Measurements from ENCODE around the gene BRSK2.
"Not testable (repeated sequence)": the region's sequence is repeated elsewhere in the genome, so short reads cannot be mapped to it uniquely, and the experiment has no call there.

The BRSK2 gene

GRCh38 chr11:1389932-1390568, at the start of gene BRSK2:
TSS of gene BRSK2 (plus strand) at chr11:1389934. CDS start at chr11:1390285, 351 bp downstream.
- no peak for DNase-seq (ENCODE audit: low read depth in 2 of 2)

DNA sequence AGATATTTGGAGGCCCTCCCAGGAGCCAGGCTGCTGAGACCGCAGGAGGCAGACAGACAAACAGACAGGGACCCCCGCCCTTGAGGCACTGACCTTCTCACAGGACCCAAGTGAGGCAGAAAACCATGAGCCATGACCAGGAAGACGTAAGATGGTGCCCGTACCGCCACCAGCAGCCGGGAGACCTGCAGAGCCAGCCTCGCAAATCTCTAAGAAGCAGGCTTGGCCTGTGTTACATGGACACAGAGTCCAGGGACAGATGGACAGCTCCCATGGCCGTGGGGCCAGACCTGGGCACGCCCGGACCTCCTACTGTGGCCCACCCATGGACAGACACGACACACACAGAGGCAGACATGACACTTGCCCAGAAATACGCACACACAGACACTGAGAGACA, 49.6 kb upstream of the BRSK2 start:
- no peak for DNase-seq (ENCODE audit: low read depth in 2 of 2)

DNA sequence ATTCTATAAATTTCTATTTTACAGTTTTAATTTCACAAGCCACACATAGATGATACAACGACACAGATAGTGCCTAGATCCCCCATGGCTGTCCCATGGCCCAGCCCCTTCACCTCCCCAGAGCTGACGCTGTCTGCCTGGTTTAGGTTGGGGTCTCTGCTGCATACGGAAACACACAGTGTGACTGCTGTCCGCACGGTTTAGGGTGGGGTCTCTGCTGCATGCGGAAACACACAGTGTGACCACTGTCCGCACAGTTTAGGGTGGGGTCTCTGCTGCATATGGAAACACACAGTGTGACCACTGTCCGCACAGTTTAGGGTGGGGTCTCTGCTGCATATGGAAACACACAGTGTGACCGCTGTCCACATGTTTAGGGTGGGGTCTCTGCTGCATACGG, 48.5 kb upstream of the BRSK2 start:
- DNase-seq (ENCODE audit: low read depth in 2 of 2) = not testable (repeated sequence)

DNA sequence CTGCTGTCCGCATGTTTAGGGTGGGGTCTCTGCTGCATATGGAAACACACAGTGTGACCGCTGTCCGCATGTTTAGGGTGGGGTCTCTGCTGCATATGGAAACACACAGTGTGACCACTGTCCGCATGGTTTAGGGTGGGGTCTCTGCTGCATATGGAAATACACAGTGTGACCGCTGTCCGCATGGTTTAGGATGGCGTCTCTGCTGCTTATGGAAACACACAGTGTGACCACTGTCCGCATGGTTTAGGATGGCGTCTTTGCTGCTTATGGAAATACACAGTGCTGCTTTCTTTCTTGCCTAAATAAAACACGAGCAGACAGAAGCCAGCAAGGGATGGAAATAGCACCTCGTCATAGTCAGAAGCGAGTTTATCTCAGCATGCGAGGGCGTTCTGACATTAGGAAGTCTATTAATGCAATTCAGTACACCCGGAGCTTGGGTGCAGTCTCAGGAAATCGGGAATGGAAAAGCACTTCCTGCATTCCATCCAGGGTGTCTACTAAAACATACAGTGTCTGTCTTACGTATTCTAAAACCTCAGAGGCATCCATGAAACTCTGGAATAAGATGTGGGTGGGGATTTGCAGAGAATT, 47.7 kb upstream of the BRSK2 start:
- no peak for DNase-seq (ENCODE audit: low read depth in 2 of 2)

GRCh38 chr11:1342946-1343345, 46.8 kb upstream of the BRSK2 start:
- no peak for DNase-seq (ENCODE audit: low read depth in 2 of 2)

- DNase-seq (ENCODE audit: low read depth in 2 of 2) = no peak
These were observed 46.2 kb upstream of the BRSK2 start for GRCh38 chr11:1343391-1344055.

DNA sequence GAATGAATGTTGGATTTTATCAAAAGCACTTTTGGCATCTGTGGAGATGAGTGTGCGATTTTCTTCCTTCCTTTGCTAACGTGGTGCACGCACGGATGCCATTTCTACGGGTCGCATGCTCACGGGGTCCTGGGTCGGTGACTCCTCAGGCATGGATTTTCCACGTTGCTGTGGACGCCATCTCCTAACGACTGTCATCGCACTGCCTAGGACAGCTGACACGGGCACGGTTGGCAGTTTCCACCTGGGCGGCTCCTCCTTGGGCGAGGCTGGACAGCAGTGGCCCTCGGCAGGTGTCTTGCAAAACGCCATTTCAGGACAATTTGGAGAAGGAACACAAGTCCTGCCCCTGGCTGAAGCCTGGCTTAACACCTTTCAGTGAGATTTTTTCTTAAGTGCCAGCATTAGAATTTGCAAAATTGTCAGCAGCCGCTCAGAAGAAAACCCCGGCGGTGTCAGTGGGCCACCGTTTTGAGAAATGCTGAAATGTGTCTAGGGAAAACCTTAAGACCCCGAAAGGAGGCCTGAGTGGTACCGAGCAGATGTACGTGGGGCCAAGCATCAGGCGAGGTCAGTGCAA, 45.6 kb upstream of the BRSK2 start:
- no peak for DNase-seq (ENCODE audit: low read depth in 2 of 2)

GRCh38 chr11:1345737-1346513, 43.8 kb upstream of the BRSK2 start:
- DNase-seq (ENCODE audit: low read depth in 2 of 2) = no peak

DNA sequence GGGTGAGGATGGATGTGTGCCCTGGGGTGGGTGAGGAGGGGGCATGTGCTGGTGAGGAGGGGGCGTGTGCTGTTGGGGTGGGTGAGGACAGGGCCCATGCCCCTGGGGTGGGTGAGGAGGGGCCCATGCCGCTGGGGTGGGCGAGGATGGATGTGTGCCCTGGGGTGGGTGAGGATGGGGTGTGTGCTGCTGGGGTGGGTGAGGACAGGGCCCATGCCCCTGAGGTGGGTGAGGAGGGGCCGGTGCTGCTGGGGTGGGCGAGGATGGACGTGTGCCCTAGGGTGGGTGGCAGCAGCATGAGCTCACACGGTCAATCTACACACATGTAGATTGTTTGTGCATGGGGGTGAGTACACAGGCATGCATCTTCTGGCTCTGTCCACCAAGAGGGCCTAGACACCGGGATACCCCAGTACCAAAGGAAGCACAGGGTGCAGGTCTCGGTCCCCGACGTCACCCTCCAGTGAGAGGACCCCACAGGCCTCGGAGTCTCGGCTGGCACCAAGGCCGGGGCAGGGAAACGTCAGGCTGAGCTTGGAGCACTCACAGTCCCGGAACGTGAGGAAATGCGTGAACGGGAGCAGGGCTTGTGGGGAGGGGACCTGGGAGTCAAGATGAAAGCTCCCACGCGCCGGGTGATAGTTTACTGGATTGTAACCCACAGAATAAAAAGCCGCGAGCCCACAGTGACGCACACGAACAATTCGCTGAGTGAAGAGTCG, 42.9 kb upstream of the BRSK2 start:
- DNase-seq (ENCODE audit: low read depth in 2 of 2) = no peak

GRCh38 chr11:1347411-1347999, 42.2 kb upstream of the BRSK2 start:
- not testable (repeated sequence) for DNase-seq (ENCODE audit: low read depth in 2 of 2)

GRCh38 chr11:1348146-1348795, 41.5 kb upstream of the BRSK2 start:
- DNase-seq (ENCODE audit: low read depth in 2 of 2) = no peak

DNA sequence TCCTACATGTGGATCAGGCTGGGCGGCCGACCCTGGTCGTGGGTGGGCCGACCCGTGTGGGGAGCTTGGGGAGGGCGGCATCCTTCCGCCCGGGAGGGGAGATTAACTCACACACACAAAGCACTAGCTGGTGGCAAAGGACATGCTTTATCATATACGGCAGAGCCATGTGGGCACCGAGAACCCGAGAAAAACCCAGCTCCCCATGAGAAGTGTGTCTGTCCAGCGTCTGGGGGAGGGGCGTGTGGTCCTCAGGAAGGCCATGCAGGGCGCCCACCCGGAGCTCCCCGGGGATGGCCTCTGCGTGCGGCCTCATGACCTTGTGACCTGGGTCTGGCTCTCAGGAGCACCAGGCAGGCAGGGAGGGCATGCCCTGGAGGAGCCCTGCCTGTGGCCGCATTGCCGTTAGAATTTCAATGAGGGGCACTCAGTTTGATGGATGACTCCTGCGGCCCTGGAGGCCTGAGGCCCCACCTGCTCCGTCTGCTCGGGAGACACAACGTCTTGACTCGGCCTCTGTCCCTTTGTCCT, 40.9 kb upstream of the BRSK2 start:
- DNase-seq (ENCODE audit: low read depth in 2 of 2) = no peak

DNA sequence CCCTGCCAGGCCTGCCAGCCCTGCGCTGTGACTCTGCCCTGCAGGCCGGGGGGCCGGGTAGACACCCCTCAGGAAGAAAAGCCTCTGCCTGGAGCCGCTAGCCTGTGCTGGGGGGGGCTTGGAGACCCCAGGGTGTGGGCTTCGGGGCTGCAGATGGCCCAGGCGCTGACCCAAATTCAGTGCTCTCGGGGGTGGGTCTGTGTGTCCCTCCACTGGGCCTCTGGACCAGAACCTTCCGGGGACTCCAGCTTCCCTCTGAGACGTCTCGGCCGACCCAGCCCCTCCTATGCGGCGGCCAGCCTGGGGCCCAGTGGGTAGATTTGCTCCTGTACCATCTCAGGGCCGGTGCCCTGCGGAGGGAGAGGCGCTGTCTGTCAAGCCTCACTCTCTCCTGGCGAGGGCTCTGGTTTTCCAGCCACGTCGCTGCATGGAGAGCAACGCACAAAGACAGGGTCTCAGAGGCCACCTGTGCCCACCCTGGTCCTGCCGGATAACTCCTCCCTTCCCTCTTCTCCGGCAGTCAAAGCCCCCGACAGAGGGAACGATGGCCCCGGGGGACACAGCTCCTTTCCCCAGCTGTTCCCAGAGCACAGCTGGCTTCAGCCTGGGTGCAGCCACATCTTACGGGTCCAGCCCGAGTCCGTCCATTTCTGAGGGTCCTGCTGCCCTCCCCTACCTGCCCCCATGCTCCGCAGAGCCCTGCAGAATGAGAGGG, 40.2 kb upstream of the BRSK2 start:
- DNase-seq (ENCODE audit: low read depth in 2 of 2) = no peak

- DNase-seq (ENCODE audit: low read depth in 2 of 2) = no peak
These were observed 39.5 kb upstream of the BRSK2 start for GRCh38 chr11:1350086-1350725.

GRCh38 chr11:1351278-1351937, 38.3 kb upstream of the BRSK2 start:
- DNase-seq (ENCODE audit: low read depth in 2 of 2) = no peak

DNA sequence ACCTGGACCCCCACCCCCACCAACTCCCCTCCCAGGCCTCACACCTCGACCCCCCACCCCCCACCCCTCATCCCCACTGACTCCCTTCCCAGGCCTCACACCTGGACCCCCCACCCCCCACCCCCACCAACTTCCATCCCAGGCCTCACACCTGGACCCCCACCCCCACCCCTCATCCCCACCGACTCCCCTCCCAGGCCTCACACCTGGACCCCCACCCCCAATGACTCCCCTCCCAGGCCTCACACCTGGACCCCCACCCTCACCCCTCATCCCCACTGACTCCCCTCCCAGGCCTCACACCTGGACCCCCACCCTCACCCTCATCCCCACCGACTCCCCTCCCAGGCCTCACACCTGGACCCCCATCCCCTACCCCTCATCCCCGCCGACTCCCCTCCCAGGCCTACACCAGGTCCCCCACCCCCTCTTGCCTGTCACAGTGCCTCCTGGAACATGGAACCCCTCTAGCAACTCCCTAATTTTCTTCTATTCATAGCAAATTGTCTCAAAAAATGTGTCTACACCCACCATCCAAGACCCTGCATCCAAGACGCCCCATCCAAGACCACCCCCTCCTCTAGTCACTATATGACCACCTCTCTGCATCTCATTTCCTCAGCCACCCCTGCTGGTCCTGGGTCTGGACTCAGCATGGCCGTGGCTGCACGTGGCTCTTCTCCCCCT, 36.9 kb upstream of the BRSK2 start:
- DNase-seq (ENCODE audit: low read depth in 2 of 2) = no peak

GRCh38 chr11:1353383-1354124, 36.2 kb upstream of the BRSK2 start:
- DNase-seq (ENCODE audit: low read depth in 2 of 2) = no peak

All from activated CD4-positive, alpha-beta T cell treated with anti-CD3 and anti-CD28 coated beads for 24 hours (primary cell).